H1 (cell line): ENCODE measurements around the gene MORN4. TPM values are rescaled to one million over a fixed set of nuclear protein-coding genes. Genes with fewer than 3 reads are reported as not detected.

Experiments
- CTCF ChIA-PET: fragments of 300-600 bp; sonication (Branson Sonifier 250); formaldehyde crosslinking; loops from one replicate; lab custom pipeline; 2021; ENCODE audit not compliant: partially characterized antibody; lab: Charles Lee
- POLR2A ChIA-PET: fragments of 300-600 bp; sonication (Branson Sonifier 250); formaldehyde crosslinking; loops from one replicate; lab custom pipeline; 2021; ENCODE audit warnings: inconsistent platforms; ENCODE audit not compliant: partially characterized antibody; lab: Charles Lee
- DNase-seq, 2 experiments: peaks; one replicate each; pipeline versions ENCODE4 v3.0.0 to v3.0.0-alpha.2; 2010 to 2022; ENCODE audit warnings: low spot score in 2 of 2, low read depth in 1 of 2, mixed read lengths in 1 of 2
- FAIRE-seq: peaks from 2 replicates; lab custom pipeline; 2011; peaks lifted over from hg19 to GRCh38; lab: Jason Lieb, UNC
- H2AFZ ChIP-seq: 2 replicates; pipeline ENCODE4 v1.8.1; 2012; ENCODE audit warnings: low read length, inconsistent platforms
- H2AK5ac ChIP-seq: 2 replicates; pipeline ENCODE4 v1.6.1; 2013; ENCODE audit warnings: low read depth, low read length
- H2BK120ac ChIP-seq: replicated peaks from 2 replicates; pipeline ENCODE3; 2013; ENCODE audit warnings: low read depth, low read length, inconsistent platforms
- H2BK12ac ChIP-seq: 2 replicates; pipeline ENCODE4 v1.6.1; 2013; ENCODE audit warnings: low read depth, low read length
- H2BK15ac ChIP-seq: 2 replicates; pipeline ENCODE4 v1.6.1; 2013; ENCODE audit warnings: low read length
- H2BK20ac ChIP-seq: 2 replicates; pipeline ENCODE4 v1.6.1; 2013; ENCODE audit warnings: low read length
- H2BK5ac ChIP-seq: 2 replicates; pipeline ENCODE4 v1.6.1; 2013; ENCODE audit warnings: low read depth, low read length
- H3K14ac ChIP-seq: 2 replicates; pipeline ENCODE4 v1.6.1; 2013; ENCODE audit warnings: inconsistent platforms; ENCODE audit not compliant: insufficient read length
- H3K18ac ChIP-seq: 2 replicates; pipeline ENCODE4 v1.6.1; 2013; ENCODE audit warnings: low read length; ENCODE audit errors: extremely low read depth
- H3K23ac ChIP-seq: 2 replicates; pipeline ENCODE4 v1.6.1; 2013; ENCODE audit warnings: inconsistent platforms; ENCODE audit not compliant: insufficient read length
- H3K23me2 ChIP-seq: 2 replicates; pipeline ENCODE4 v1.6.1; 2013; ENCODE audit warnings: low read depth, low read length
- H3K27ac ChIP-seq: 2 replicates; pipeline ENCODE4 v1.6.1; 2011; ENCODE audit warnings: low read depth, low read length, inconsistent platforms
- H3K27me3 ChIP-seq, 4 experiments: replicated peaks in 1 of 4; 1 replicate in 1 of 4; 2 replicates in 3 of 4; pipeline versions ENCODE4 v1.6.1 to v1.8.1; 2011 to 2013; ENCODE audit warnings: low read length in 3 of 4, mild to moderate bottlenecking in 3 of 4, inconsistent platforms in 2 of 4, mixed read lengths in 2 of 4, moderate library complexity in 1 of 4; ENCODE audit not compliant: control insufficient read depth in 3 of 4, insufficient read depth in 3 of 4; ENCODE audit errors: extremely low read depth in 1 of 4
- H3K36me3 ChIP-seq, 4 experiments: 2 replicates each; pipeline versions ENCODE4 v1.6.1 to v1.8.1; 2011 to 2013; ENCODE audit warnings: mild to moderate bottlenecking in 4 of 4, low read length in 3 of 4, moderate library complexity in 2 of 4, control low read depth in 1 of 4, inconsistent platforms in 1 of 4; ENCODE audit not compliant: insufficient read depth in 4 of 4, control insufficient read depth in 2 of 4
- H3K4ac ChIP-seq: replicated peaks from 2 replicates; pipeline ENCODE3; 2013; ENCODE audit warnings: low read length, low read depth, mixed read lengths, inconsistent platforms; ENCODE audit not compliant: insufficient read length
- H3K4me1 ChIP-seq, 4 experiments: replicated peaks in 1 of 4; 1 replicate in 1 of 4; 2 replicates in 3 of 4; pipeline versions ENCODE4 v1.6.1 to v1.8.1; 2011 to 2013; ENCODE audit warnings: low read length in 3 of 4, inconsistent platforms in 2 of 4, mixed read lengths in 1 of 4; ENCODE audit not compliant: insufficient read depth in 4 of 4, control insufficient read depth in 3 of 4
- H3K4me2 ChIP-seq, 2 experiments: 2 replicates each; pipeline versions ENCODE4 v1.6.1 to v1.8.1; 2011 to 2013; ENCODE audit warnings: low read depth in 2 of 2, low read length in 2 of 2, control low read depth in 1 of 2, inconsistent platforms in 1 of 2, mild to moderate bottlenecking in 1 of 2; ENCODE audit not compliant: insufficient read depth in 1 of 2
- H3K4me3 ChIP-seq, 4 experiments: fragments of 200-600, 300-600 bp in 1 of 4; sonication (generic), shearing (Covaris generic), sonication (Bioruptor Twin) in 1 of 4; 2 replicates each; pipeline versions ENCODE4 v1.5.1 to v1.8.1; 2011 to 2016; ENCODE audit warnings: low read length in 4 of 4, low read depth in 3 of 4, control low read depth in 2 of 4, inconsistent platforms in 2 of 4, mild to moderate bottlenecking in 2 of 4, mixed read lengths in 1 of 4, moderate library complexity in 1 of 4; ENCODE audit not compliant: insufficient read depth in 2 of 4; ENCODE audit errors: extremely low read depth in 1 of 4
- H3K56ac ChIP-seq: replicated peaks from 2 replicates; pipeline ENCODE3; 2013; ENCODE audit warnings: low read depth, mild to moderate bottlenecking, mixed read lengths, low read length, inconsistent platforms; ENCODE audit not compliant: insufficient read length
- H3K79me1 ChIP-seq: 2 replicates; pipeline ENCODE4 v1.6.1; 2013; ENCODE audit warnings: low read depth, low read length, control low read depth
- H3K79me2 ChIP-seq, 2 experiments: 2 replicates each; pipeline versions ENCODE4 v1.6.1 to v1.8.1; 2012 to 2013; ENCODE audit warnings: low read length in 2 of 2, mild to moderate bottlenecking in 2 of 2, inconsistent platforms in 1 of 2; ENCODE audit not compliant: insufficient read depth in 2 of 2, control insufficient read depth in 1 of 2
- H3K9ac ChIP-seq, 4 experiments: replicated peaks in 1 of 4; 1 replicate in 1 of 4; 2 replicates in 3 of 4; pipeline versions ENCODE4 v1.6.1 to v1.8.1; 2011 to 2013; ENCODE audit warnings: low read depth in 3 of 4, low read length in 3 of 4, control low read depth in 2 of 4, mild to moderate bottlenecking in 2 of 4, moderate library complexity in 2 of 4, inconsistent platforms in 1 of 4; ENCODE audit errors: extremely low read depth in 1 of 4
- H3K9me3 ChIP-seq, 2 experiments: 2 replicates each; pipeline versions ENCODE4 v1.6.1 to v1.8.1; 2012 to 2013; ENCODE audit warnings: mild to moderate bottlenecking in 2 of 2, moderate library complexity in 2 of 2, control low read depth in 1 of 2, inconsistent platforms in 1 of 2, low read depth in 1 of 2, low read length in 1 of 2, mixed read lengths in 1 of 2; ENCODE audit not compliant: insufficient read depth in 2 of 2
- H4K20me1 ChIP-seq, 2 experiments: replicated peaks in 1 of 2; 2 replicates each; pipeline versions ENCODE3 to v1.8.1; 2011 to 2013; ENCODE audit warnings: inconsistent platforms in 2 of 2, low read length in 2 of 2, mild to moderate bottlenecking in 1 of 2; ENCODE audit not compliant: insufficient read depth in 2 of 2, control insufficient read depth in 1 of 2
- H4K5ac ChIP-seq: 2 replicates; pipeline ENCODE4 v1.6.1; 2013; ENCODE audit warnings: low read length, low read depth, mixed read lengths, inconsistent platforms; ENCODE audit not compliant: insufficient read length
- H4K8ac ChIP-seq: 2 replicates; pipeline ENCODE4 v1.8.0; 2013; ENCODE audit warnings: mild to moderate bottlenecking, moderate library complexity, low read length, inconsistent platforms; ENCODE audit not compliant: insufficient read depth; ENCODE audit errors: extremely low read depth
- H4K91ac ChIP-seq: replicated peaks from 2 replicates; pipeline ENCODE3; 2013; ENCODE audit warnings: low read length, mixed read lengths, inconsistent platforms; ENCODE audit not compliant: insufficient read length
- BACH1 ChIP-seq: IDR thresholded peaks from 2 replicates; pipeline ENCODE4 v1.6.1; 2012; ENCODE audit warnings: low read length, improper control_type of control experiment
- JUND ChIP-seq: IDR thresholded peaks from 2 replicates; pipeline ENCODE4 v1.6.1; 2011; ENCODE audit warnings: mild to moderate bottlenecking, improper control_type of control experiment, low read length
- POLR2A ChIP-seq, 2 experiments: IDR thresholded peaks; 1 replicate in 1 of 2; 2 replicates in 1 of 2; pipeline ENCODE4 v1.6.1; 2011; ENCODE audit warnings: low read depth in 2 of 2, low read length in 2 of 2, mild to moderate bottlenecking in 2 of 2; ENCODE audit errors: control extremely low read depth in 1 of 2
- RBBP5 ChIP-seq: IDR thresholded peaks from 2 replicates; pipeline ENCODE4 v1.7.1; 2012; ENCODE audit warnings: low read depth, mild to moderate bottlenecking, inconsistent platforms, low read length, moderate library complexity, borderline replicate concordance
- RFX5 ChIP-seq: IDR thresholded peaks from 2 replicates; pipeline ENCODE4 v1.6.1; 2011; ENCODE audit warnings: low read depth, low read length, improper control_type of control experiment, borderline replicate concordance
- TEAD4 ChIP-seq: IDR thresholded peaks from 2 replicates; pipeline ENCODE4 v1.6.1; 2012; ENCODE audit warnings: low read depth, low read length, inconsistent platforms, mixed read lengths
- WGBS, 2 experiments: shearing (Covaris generic) in 1 of 2; methylation state at CpG; one replicate each; pipeline versions ENCODE4 v1.1.6 to v1.1.7; 2013 to 2015; ENCODE audit warnings: low lambda C conversion rate in 2 of 2, mixed read lengths in 2 of 2, inconsistent platforms in 1 of 2, low coverage in 1 of 2, missing lambda C conversion rate in 1 of 2; ENCODE audit not compliant: insufficient replicate concordance in 2 of 2, insufficient coverage in 1 of 2, insufficient read length in 1 of 2; ENCODE audit errors: extremely low coverage in 1 of 2, missing lambda C conversion rate in 1 of 2; 5-methylcytosine and 5-hydroxymethylcytosine counted together
- polyA plus RNA-seq, 7 experiments: library from polyadenylated mRNA; depleted of rRNA in 3 of 7; stranded (reverse) in 5 of 7; unstranded in 2 of 7; fragments of >200 nt in 5 of 7; fragments of 200-250 nt in 2 of 7; gene quantifications; 1 replicate in 5 of 7; 2 replicates in 1 of 7; 4 replicates in 1 of 7; pipeline versions ENCODE4 v1.2.1 to v1.2.3, GENCODE V29; 2011 to 2013; ENCODE audit warnings: missing spikeins in 2 of 7, mixed read lengths in 2 of 7
- total RNA-seq: library from RNA; stranded (reverse); fragmentation: NEBNext Ultra II Directional; extraction: Animal tissue kit (Norgen Biotek cat#: 25700); gene quantifications from 2 replicates; pipeline ENCODE4 v1.2.1, GENCODE V29; 2021
- TF ChIP-seq, protein P1 (sequence below): IDR thresholded peaks from 2 replicates; pipeline ENCODE4 v1.6.1; 2011; ENCODE audit warnings: low read depth, mild to moderate bottlenecking, low read length; ENCODE audit not compliant: insufficient read depth
- TF ChIP-seq, protein P2 (sequence below): IDR thresholded peaks from 2 replicates; pipeline ENCODE4 v1.6.1; 2012; ENCODE audit warnings: inconsistent platforms

MORN4 gene
- total and polyA plus RNA-seq, 2 of the 8 experiments (the other 6 are each of a cell fraction or from before 2014, with no cell fraction given): 13.6 to 22.0 TPM

DNA sequence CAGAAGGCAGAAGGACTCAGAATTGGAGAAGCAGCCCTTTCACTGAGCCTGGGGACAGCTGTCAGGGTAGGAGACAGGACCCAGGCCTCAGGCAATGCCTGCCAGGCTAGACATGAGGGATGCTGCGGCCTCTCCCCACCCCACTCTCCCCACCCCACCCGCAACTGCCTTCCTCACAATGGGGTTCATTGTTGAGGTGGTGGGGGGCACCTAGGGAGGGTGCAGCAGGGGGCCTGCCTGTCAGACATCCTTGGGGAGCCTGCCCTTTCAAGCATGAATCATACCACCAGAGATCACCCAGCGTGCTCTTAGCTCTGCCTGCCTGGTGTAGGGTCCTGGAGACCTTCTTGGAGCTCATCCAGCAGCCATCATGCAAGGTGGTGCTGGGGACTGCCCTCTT lies 43.8 kb downstream of the MORN4 start, which contains the start of gene C10orf62:
Gene C10orf62 (plus strand): TSS at position 243 of the 400 bp plus-strand sequence. CDS start 177 bp downstream, outside the sequence.
- FAIRE-seq: no peak

More for the DNA sequence above, 43.8 kb downstream of the MORN4 start, which contains the start of gene C10orf62:
- CTCF ChIA-PET: interaction anchor here (1.2 to 3.4 kb wide), 8 partner anchors 9 to 50 kb away, joined by 3 to 20 read pairs (median 10); partner anchors contain the start of gene ANKRD2
- Histone ChIP-seq H4K8ac (no peak within 1 kb of the TSS), H3K36me3 (no peaks in the 10 kb centered on the region), H2BK20ac (no peak within 1 kb of the TSS), H3K9ac (no peak within 1 kb of the TSS), H3K23me2 (peaks cover 1% of the 10 kb centered on the region; the same call in 1 of the 2 replicates), H2BK120ac (no peak within 1 kb of the TSS), H3K27ac (no peak within 1 kb of the TSS), H4K91ac (no peak within 1 kb of the TSS), H4K20me1 (no peaks in the 10 kb centered on the region), H3K4ac (no peak within 1 kb of the TSS), H3K4me2 (no peak within 1 kb of the TSS), H2AK5ac (no peak within 1 kb of the TSS), H4K5ac (no peak within 1 kb of the TSS), H3K23ac (no peak within 1 kb of the TSS), H3K4me1 (no peaks in the 10 kb centered on the region), H2BK12ac (no peak within 1 kb of the TSS), H3K4me3 (no peak within 1 kb of the TSS), H3K79me1 (no peaks in the 10 kb centered on the region), H2AFZ (no peak within 1 kb of the TSS), H3K56ac (no peak within 1 kb of the TSS), H3K9me3 (no peaks in the 10 kb centered on the region), H3K18ac (no peak within 1 kb of the TSS), H3K14ac (no peak within 1 kb of the TSS), H3K79me2 (no peaks in the 10 kb centered on the region), H2BK5ac (no peak within 1 kb of the TSS), H2BK15ac (no peak within 1 kb of the TSS), H3K27me3 (no peaks in the 10 kb centered on the region)
- DNase-seq: no peak
- TF ChIP-seq RBBP5: no peak
- TF ChIP-seq, protein P1, sequence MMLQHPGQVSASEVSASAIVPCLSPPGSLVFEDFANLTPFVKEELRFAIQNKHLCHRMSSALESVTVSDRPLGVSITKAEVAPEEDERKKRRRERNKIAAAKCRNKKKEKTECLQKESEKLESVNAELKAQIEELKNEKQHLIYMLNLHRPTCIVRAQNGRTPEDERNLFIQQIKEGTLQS: no peak
- no peak for TF ChIP-seq TEAD4
- TF ChIP-seq JUND: no peak
- TF ChIP-seq POLR2A (IDR thresholded peaks at IDR 0.05; ENCODE audit: control extremely low read depth in 1 of 2, low read depth in 2 of 2, low read length in 2 of 2): no peak
- TF ChIP-seq BACH1: no peak
- no peak for TF ChIP-seq RFX5
- TF ChIP-seq, protein P2, sequence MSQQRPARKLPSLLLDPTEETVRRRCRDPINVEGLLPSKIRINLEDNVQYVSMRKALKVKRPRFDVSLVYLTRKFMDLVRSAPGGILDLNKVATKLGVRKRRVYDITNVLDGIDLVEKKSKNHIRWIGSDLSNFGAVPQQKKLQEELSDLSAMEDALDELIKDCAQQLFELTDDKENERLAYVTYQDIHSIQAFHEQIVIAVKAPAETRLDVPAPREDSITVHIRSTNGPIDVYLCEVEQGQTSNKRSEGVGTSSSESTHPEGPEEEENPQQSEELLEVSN: no peak
- POLR2A ChIA-PET: no interaction called here
- 92% methylated on average over 3 of the region's 3 CpGs; no CpG with 5 or more reads in 1 of the 2 experiments for WGBS, 2 experiments
